Stimulated activated CD8-positive, alpha-beta memory T cell treated with anti-CD3 and anti-CD28 coated beads, Interleukin-7, amount 100 ng/mL, for 1 hour (primary cell): ENCODE measurements around the gene PTPN23.
"Not testable (repeated sequence)": the region's sequence is repeated elsewhere in the genome, so short reads cannot be mapped to it uniquely, and the experiment has no call there.

Source experiments
- DNase-seq, 2 donors: peaks; one replicate each; pipeline ENCODE4 v3.0.0-alpha.2; 2020; ENCODE audit warnings: low read depth in 2 of 2

Gene PTPN23

DNA sequence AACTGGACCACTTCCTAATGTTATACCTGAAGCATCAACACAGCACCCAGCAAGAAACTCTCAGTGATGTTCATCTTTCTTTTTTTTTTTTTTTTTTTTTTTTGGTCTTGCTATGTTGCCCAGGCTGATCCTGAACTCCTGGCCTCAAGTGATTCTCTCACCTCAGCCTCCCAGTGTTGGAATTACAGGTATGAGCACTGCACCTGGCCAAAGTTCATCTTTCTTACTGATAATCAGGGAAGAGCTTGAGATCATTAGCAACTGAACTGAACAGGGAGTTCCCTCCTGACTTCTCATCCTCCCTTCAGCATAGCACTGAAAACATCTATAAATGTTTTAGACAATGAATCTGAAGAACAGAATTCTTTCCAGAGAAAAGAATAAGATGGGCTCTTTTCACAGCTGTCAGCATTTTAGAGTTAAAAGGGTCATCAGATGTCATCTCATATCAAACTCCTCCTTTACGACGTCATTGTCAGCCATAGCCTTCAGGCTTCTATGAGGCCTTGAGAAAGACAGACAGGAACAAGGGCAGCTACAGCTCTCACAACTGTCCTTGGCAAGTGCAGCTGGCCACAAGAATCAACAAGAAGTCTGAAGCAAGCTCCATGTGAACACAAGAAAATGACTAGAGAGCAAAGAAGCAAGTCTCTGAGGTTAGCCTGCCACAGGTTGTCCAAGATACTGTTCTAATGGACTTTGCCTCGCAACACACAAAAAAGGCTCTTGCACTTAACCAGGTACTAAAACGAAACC lies 61.2 kb downstream of the PTPN23 start:
- no peak for DNase-seq

DNA sequence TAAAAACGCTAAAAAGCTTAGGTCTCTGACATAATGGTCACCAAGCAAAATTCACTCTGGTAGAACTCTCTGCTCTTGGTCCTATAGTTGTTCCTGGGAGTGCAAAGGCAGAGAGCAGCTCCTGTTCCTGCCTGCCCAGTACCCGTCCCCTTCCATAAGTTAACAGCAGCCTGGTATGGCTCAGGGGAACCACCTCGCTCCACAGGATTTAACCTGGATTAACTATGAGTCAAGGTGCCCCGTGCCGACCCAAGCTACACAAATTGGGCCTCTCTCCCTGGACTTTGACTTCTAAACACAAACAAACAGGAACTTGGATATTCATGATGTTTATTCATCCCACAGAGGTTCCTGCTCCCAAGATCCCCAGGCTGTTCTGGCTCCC lies 62.8 kb downstream of the PTPN23 start:
- no peak for DNase-seq

DNA sequence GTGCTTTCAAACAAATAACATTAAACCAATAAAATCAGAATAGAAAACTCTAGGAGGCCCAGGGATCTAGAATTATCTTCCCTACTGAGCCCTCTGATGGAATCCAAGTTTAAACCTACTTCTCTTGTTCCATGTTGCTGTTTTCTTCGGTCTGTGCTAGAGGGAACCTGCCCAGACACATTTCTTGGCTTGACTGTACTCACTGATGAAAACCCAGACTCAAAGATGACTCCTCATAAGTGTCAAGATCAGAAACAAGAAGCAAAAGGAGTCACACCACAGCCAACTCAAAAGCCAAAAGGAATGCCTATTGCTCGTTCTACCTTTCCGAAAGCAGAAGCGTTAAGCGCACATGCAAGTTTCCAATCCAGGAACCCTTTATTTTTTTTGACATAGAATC lies 63.3 kb downstream of the PTPN23 start:
- DNase-seq, result no peak

DNA sequence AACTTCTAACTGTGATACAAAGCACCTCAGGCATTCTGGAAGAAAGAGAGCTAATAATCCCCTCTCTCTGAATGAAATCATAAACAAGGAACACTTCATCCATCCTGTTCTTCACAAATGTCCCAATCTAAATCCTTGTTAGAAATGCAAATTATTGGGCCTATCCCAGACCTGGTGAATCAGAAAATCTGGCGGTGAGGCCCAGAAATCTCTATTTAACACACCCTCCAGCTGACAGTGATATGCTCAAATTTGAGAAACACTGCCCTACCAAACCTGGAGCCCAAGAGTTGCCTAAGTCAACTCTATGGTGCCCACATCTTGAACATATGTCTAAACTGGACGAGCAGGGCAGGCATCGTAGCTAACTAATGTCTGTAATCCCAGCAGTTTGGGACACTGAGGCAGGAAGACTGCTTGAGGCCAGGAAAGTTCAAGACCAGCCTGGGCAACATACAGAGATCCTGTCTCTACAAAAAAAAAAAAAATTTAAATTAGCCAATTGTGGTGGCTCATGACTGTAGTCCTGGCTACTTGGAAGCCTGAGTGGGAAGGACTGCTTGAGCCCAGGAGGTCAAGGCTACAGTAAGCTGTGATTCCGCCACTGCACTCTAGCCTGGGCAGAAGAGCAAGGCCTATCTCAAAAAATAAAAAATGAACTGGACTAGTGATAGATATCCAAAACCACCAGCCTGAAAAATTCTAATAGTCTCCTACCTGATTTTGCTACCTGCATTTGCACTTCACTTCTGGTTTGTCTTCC lies 71.8 kb downstream of the PTPN23 start:
- no peak for DNase-seq

DNA sequence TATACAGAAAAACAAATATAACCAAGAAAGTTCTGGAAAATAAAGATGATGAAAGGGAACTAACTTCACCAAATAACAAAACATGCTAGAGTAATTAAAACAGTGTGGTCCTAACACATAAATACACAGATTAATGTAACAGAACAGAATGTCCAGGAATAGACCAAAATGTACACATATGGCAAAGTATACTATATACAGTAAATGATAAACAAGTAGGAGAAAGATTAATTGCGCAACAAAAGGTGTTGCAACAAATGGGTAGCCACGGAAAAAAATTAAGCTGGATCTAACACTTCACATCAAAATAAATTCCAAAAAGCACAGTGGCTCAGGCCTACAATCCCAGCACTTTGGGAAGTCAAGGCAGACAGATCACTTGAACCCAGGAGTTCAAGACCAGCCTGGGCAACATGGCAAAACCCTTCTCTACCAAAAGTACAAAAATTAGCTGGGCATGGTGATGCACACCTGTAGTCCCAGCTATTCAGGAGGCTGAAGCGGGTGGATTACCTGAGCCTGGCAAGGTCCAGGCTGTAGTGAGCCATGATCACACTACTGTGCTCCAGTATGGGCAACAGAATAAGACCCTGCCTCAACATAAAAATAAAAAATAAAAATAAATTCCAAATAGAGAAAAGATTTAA lies 75.1 kb downstream of the PTPN23 start:
- no peak for DNase-seq

DNA sequence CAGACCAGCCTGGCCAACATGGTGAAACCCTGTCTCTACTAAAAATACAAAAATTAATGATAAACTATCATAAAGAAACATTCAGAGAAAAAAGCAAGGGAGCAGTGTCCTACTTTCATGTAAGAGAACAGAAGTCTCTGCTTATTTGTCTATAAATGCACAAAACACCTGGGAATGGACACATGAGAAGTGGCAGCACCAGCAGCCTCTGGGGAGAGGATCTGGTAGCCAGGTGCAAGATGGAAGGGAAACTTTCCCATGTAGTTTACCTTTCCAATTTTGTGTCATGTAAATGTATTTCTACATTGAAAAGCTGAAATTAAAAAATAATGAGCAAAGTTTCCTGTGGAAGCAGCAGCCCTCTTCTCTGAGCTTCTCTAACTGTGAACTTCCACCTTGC lies 76.2 kb downstream of the PTPN23 start:
- no peak for DNase-seq

DNA sequence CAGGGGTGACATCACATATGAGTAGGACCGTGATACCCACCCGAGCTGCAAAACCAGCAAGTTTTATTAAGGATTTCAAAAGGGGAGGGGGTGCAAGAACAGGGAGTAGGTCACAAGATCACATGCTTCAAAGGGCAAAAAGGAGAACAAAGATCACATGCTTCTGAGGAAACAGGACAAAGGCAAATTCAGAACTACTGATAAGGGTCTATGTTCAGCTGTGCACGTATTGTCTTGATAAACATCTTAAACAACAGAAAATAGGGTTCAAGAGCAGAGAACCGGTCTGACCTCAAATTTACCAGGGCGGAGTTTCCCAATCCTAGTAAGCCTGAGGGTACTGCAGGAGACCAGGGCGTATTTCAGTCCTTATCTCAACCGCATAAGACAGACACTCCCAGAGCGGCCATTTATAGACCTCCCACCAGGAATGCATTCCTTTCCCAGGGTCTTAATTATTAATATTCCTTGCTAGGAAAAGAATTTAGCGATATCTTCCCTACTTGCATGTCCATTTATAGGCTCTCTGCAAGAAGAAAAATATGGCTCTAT lies 78.8 kb downstream of the PTPN23 start:
- DNase-seq, result not testable (repeated sequence)
